ENCODE data around the gene BMF.
"Not testable (repeated sequence)": the region's sequence is repeated elsewhere in the genome, so short reads cannot be mapped to it uniquely, and the experiment has no call there.

BMF gene

GRCh38 chr15:40128766-40129660 lies 20.3 kb upstream of the BMF start:
- H3K27me3 ChIP-seq (ENCODE audit: control insufficient read depth in 1 of 2, insufficient read depth in 2 of 2, low read length in 2 of 2): peaks cover 0 to 3% of the 10 kb centered on the region in 2 donors
- no peak overlapping the region for H3K4me3 ChIP-seq (ENCODE audit: low read depth in 1 of 2, low read length in 2 of 2)
- H3K36me3 ChIP-seq (ENCODE audit: control insufficient read depth in 1 of 2, insufficient read depth in 2 of 2, low read length in 2 of 2): no peaks in the 10 kb centered on the region
- H3K4me1 ChIP-seq (ENCODE audit: control insufficient read depth in 1 of 2, insufficient read depth in 2 of 2, low read length in 2 of 2): no peaks in the 10 kb centered on the region
- H3K9me3 ChIP-seq (ENCODE audit: control insufficient read depth in 1 of 2, low read length in 2 of 2): no peaks in the 10 kb centered on the region
- no peak overlapping the region for H3K27ac ChIP-seq (ENCODE audit: low read depth, low read length)
- no peak overlapping the region for H3K9ac ChIP-seq (ENCODE audit: low read depth in 1 of 2, low read length in 2 of 2)

GRCh38 chr15:40125950-40126349 lies 17.3 kb upstream of the BMF start:
- Histone ChIP-seq H3K4me3 (ENCODE audit: low read depth in 1 of 2, low read length in 2 of 2) (no peak overlapping the region), H3K9ac (ENCODE audit: low read depth in 1 of 2, low read length in 2 of 2) (no peak overlapping the region), H3K9me3 (ENCODE audit: control insufficient read depth in 1 of 2, low read length in 2 of 2) (no peaks in the 10 kb centered on the region), H3K4me1 (ENCODE audit: control insufficient read depth in 1 of 2, insufficient read depth in 2 of 2, low read length in 2 of 2) (no peaks in the 10 kb centered on the region), H3K27me3 (ENCODE audit: control insufficient read depth in 1 of 2, insufficient read depth in 2 of 2, low read length in 2 of 2) (peaks cover 0 to 3% of the 10 kb centered on the region in 2 donors), H3K36me3 (ENCODE audit: control insufficient read depth in 1 of 2, insufficient read depth in 2 of 2, low read length in 2 of 2) (no peaks in the 10 kb centered on the region), H3K27ac (ENCODE audit: low read depth, low read length) (no peak overlapping the region)

- not testable (repeated sequence) for H3K4me3 ChIP-seq (ENCODE audit: low read depth in 1 of 2, low read length in 2 of 2); H3K9me3 ChIP-seq (ENCODE audit: control insufficient read depth in 1 of 2, low read length in 2 of 2); H3K4me1 ChIP-seq (ENCODE audit: control insufficient read depth in 1 of 2, insufficient read depth in 2 of 2, low read length in 2 of 2); H3K9ac ChIP-seq (ENCODE audit: low read depth in 1 of 2, low read length in 2 of 2); H3K27me3 ChIP-seq (ENCODE audit: control insufficient read depth in 1 of 2, insufficient read depth in 2 of 2, low read length in 2 of 2); H3K36me3 ChIP-seq (ENCODE audit: control insufficient read depth in 1 of 2, insufficient read depth in 2 of 2, low read length in 2 of 2); H3K27ac ChIP-seq (ENCODE audit: low read depth, low read length)
These were observed 16.2 kb upstream of the BMF start for GRCh38 chr15:40124807-40125285.

GRCh38 chr15:40124333-40124732 lies 15.7 kb upstream of the BMF start:
- not testable (repeated sequence) for H3K4me1 ChIP-seq (ENCODE audit: control insufficient read depth in 1 of 2, insufficient read depth in 2 of 2, low read length in 2 of 2); H3K9me3 ChIP-seq (ENCODE audit: control insufficient read depth in 1 of 2, low read length in 2 of 2); H3K9ac ChIP-seq (ENCODE audit: low read depth in 1 of 2, low read length in 2 of 2); H3K27ac ChIP-seq (ENCODE audit: low read depth, low read length); H3K36me3 ChIP-seq (ENCODE audit: control insufficient read depth in 1 of 2, insufficient read depth in 2 of 2, low read length in 2 of 2); H3K27me3 ChIP-seq (ENCODE audit: control insufficient read depth in 1 of 2, insufficient read depth in 2 of 2, low read length in 2 of 2); H3K4me3 ChIP-seq (ENCODE audit: low read depth in 1 of 2, low read length in 2 of 2)

- H3K9ac ChIP-seq (ENCODE audit: low read depth in 1 of 2, low read length in 2 of 2); H3K4me3 ChIP-seq (ENCODE audit: low read depth in 1 of 2, low read length in 2 of 2); H3K4me1 ChIP-seq (ENCODE audit: control insufficient read depth in 1 of 2, insufficient read depth in 2 of 2, low read length in 2 of 2); H3K27me3 ChIP-seq (ENCODE audit: control insufficient read depth in 1 of 2, insufficient read depth in 2 of 2, low read length in 2 of 2); H3K27ac ChIP-seq (ENCODE audit: low read depth, low read length); H3K9me3 ChIP-seq (ENCODE audit: control insufficient read depth in 1 of 2, low read length in 2 of 2); H3K36me3 ChIP-seq (ENCODE audit: control insufficient read depth in 1 of 2, insufficient read depth in 2 of 2, low read length in 2 of 2): not testable (repeated sequence)
These were observed 15.2 kb upstream of the BMF start for GRCh38 chr15:40123863-40124262.

- not testable (repeated sequence) for H3K9ac ChIP-seq (ENCODE audit: low read depth in 1 of 2, low read length in 2 of 2); H3K4me3 ChIP-seq (ENCODE audit: low read depth in 1 of 2, low read length in 2 of 2); H3K9me3 ChIP-seq (ENCODE audit: control insufficient read depth in 1 of 2, low read length in 2 of 2); H3K27ac ChIP-seq (ENCODE audit: low read depth, low read length); H3K27me3 ChIP-seq (ENCODE audit: control insufficient read depth in 1 of 2, insufficient read depth in 2 of 2, low read length in 2 of 2); H3K36me3 ChIP-seq (ENCODE audit: control insufficient read depth in 1 of 2, insufficient read depth in 2 of 2, low read length in 2 of 2); H3K4me1 ChIP-seq (ENCODE audit: control insufficient read depth in 1 of 2, insufficient read depth in 2 of 2, low read length in 2 of 2)
These were observed 14.3 kb upstream of the BMF start for GRCh38 chr15:40122989-40123388.

GRCh38 chr15:40121911-40122638 lies 13.4 kb upstream of the BMF start:
- Histone ChIP-seq H3K27me3 (ENCODE audit: control insufficient read depth in 1 of 2, insufficient read depth in 2 of 2, low read length in 2 of 2) (no peaks in the 10 kb centered on the region), H3K36me3 (ENCODE audit: control insufficient read depth in 1 of 2, insufficient read depth in 2 of 2, low read length in 2 of 2) (no peaks in the 10 kb centered on the region), H3K9me3 (ENCODE audit: control insufficient read depth in 1 of 2, low read length in 2 of 2) (no peaks in the 10 kb centered on the region), H3K4me1 (ENCODE audit: control insufficient read depth in 1 of 2, insufficient read depth in 2 of 2, low read length in 2 of 2) (no peaks in the 10 kb centered on the region), H3K4me3 (ENCODE audit: low read depth in 1 of 2, low read length in 2 of 2) (no peak overlapping the region), H3K27ac (ENCODE audit: low read depth, low read length) (no peak overlapping the region), H3K9ac (ENCODE audit: low read depth in 1 of 2, low read length in 2 of 2) (no peak overlapping the region)

- no peaks in the 10 kb centered on the region for H3K36me3 ChIP-seq (ENCODE audit: control insufficient read depth in 1 of 2, insufficient read depth in 2 of 2, low read length in 2 of 2)
- no peak overlapping the region for H3K9ac ChIP-seq (ENCODE audit: low read depth in 1 of 2, low read length in 2 of 2)
- H3K27ac ChIP-seq (ENCODE audit: low read depth, low read length): no peak overlapping the region
- no peaks in the 10 kb centered on the region for H3K27me3 ChIP-seq (ENCODE audit: control insufficient read depth in 1 of 2, insufficient read depth in 2 of 2, low read length in 2 of 2)
- H3K4me3 ChIP-seq (ENCODE audit: low read depth in 1 of 2, low read length in 2 of 2): no peak overlapping the region
- no peaks in the 10 kb centered on the region for H3K9me3 ChIP-seq (ENCODE audit: control insufficient read depth in 1 of 2, low read length in 2 of 2)
- H3K4me1 ChIP-seq (ENCODE audit: control insufficient read depth in 1 of 2, insufficient read depth in 2 of 2, low read length in 2 of 2): peaks cover 0 to 2% of the 10 kb centered on the region in 2 donors
These were observed 9.8 kb upstream of the BMF start for GRCh38 chr15:40118473-40118872.

GRCh38 chr15:40115670-40116093 lies 7.0 kb upstream of the BMF start:
- Histone ChIP-seq H3K9ac (ENCODE audit: low read depth in 1 of 2, low read length in 2 of 2) (no peak overlapping the region), H3K27ac (ENCODE audit: low read depth, low read length) (no peak overlapping the region)

GRCh38 chr15:40115106-40115505 lies 6.4 kb upstream of the BMF start:
- H3K27me3 ChIP-seq (ENCODE audit: control insufficient read depth in 1 of 2, insufficient read depth in 2 of 2, low read length in 2 of 2); H3K27ac ChIP-seq (ENCODE audit: low read depth, low read length); H3K9ac ChIP-seq (ENCODE audit: low read depth in 1 of 2, low read length in 2 of 2); H3K9me3 ChIP-seq (ENCODE audit: control insufficient read depth in 1 of 2, low read length in 2 of 2); H3K4me3 ChIP-seq (ENCODE audit: low read depth in 1 of 2, low read length in 2 of 2); H3K4me1 ChIP-seq (ENCODE audit: control insufficient read depth in 1 of 2, insufficient read depth in 2 of 2, low read length in 2 of 2); H3K36me3 ChIP-seq (ENCODE audit: control insufficient read depth in 1 of 2, insufficient read depth in 2 of 2, low read length in 2 of 2): not testable (repeated sequence)

More at GRCh38 chr15:40115670-40116093, 7.0 kb upstream of the BMF start:
- H3K36me3 ChIP-seq (ENCODE audit: control insufficient read depth in 1 of 2, insufficient read depth in 2 of 2, low read length in 2 of 2): no peaks in the 10 kb centered on the region
- H3K4me3 ChIP-seq (ENCODE audit: low read depth in 1 of 2, low read length in 2 of 2): no peak overlapping the region
- H3K9me3 ChIP-seq (ENCODE audit: control insufficient read depth in 1 of 2, low read length in 2 of 2): no peaks in the 10 kb centered on the region
- H3K27me3 ChIP-seq (ENCODE audit: control insufficient read depth in 1 of 2, insufficient read depth in 2 of 2, low read length in 2 of 2): no peaks in the 10 kb centered on the region
- peaks cover 0 to 2% of the 10 kb centered on the region in 2 donors for H3K4me1 ChIP-seq (ENCODE audit: control insufficient read depth in 1 of 2, insufficient read depth in 2 of 2, low read length in 2 of 2)
